ENCODE results near the gene TBRG4.
"Not testable (repeated sequence)": the region's sequence is repeated elsewhere in the genome, so short reads cannot be mapped to it uniquely, and the experiment has no call there.

Gene TBRG4

DNA sequence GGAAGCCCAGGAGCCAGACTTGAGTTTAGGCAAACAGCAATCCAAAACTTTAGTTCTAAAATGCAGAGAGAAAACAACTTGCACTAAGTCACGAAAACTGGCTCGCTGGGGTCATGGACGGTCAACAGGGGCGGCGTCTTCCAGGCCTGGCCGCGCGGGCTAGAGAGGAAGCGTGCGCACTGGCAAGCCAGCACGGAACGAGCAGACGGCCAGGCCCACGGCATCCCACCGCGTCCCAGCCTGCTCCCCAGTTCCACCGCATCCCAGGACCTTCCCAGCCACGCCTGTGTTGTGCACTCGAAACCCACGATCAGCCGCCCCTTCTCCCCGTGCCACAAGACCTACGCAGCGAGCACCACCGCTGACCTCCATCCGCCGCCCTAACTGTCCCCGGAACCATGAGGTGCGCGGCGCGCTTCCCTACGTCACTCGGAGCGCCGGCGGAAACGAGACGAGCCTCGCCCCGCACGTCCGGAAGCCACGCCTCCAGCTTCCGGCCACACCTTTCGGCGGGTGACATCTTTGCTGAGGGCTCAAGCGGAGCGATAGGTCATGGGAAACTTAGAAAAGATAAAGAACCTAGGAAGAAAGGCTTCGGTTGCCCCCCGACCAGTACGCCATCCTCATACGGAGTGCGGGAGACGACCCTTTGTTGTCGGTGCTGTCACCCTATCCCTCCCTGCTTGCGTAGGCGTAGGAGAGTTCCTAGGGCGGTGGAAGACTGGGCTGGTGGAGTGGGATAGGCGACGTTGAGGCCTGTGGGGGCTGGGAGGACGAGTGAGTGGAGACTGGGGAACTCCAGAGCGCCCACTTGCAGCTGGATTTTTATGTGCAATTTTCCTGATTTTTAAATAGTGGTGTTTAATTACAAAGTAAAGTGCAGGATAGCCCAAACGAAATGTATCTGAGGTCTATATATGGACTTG lies at the start of gene TBRG4:
TSS of gene TBRG4 (minus strand) at position 400 of the 926 bp plus-strand sequence. CDS start 2,460 bp downstream, outside the sequence.
- DNase-seq (ENCODE audit: low read depth in 2 of 2) = peak; percentile 83 to 87

GRCh38 chr7:45161138-45161537 lies 49.6 kb upstream of the TBRG4 start:
- DNase-seq (ENCODE audit: low read depth in 2 of 2) = no peak

DNA sequence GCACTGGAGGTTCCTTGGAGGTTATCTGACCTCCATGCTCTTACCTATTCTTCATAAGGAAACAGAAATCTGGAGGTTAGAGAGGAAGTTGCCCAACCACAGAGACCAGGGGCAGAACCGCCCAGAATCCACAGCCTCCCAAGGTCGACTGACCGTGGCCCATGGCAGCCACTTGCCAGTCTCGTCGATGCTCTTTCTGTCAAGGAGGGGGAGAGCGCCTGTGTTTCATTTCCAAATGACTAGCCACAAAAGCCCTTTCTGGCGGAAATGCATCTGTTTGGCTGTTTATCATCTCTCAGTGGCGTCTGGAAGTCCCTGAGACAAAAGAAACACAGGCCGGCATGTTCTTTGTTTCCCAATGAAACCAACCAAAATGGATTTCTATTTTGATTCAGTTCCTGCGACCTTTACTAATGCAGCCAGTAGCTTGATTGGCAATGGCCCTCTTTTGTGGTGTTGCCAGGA lies 49.0 kb upstream of the TBRG4 start:
- DNase-seq (ENCODE audit: low read depth in 2 of 2) = no peak

DNA sequence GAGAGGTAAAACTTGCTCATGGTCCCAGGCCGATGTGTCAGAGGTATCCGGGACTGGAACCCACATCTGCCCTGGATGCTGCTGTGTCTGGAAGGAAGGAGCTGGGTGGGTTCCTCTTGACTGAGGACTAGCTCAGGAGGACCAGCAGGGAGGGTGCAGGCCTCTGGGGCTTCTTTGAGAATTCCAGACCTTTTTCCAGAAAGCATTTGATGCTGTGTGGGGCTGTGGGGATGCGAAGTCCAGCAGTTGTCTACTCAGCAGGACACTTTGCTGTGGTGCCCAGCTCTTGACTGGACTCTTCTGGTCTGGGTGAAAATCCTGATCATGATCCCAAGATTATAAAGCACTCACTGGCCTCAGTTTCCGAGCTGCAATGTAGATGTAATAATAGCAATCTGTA lies 47.8 kb upstream of the TBRG4 start:
- DNase-seq (ENCODE audit: low read depth in 2 of 2) = no peak

- no peak for DNase-seq (ENCODE audit: low read depth in 2 of 2)
Measured at GRCh38 chr7:45158471-45158870, 47.0 kb upstream of the TBRG4 start.

GRCh38 chr7:45157653-45158401 lies 46.3 kb upstream of the TBRG4 start, which contains the start of gene RAMP3:
Gene RAMP3, plus strand, starts transcription at chr7:45157791. Its CDS starts 38 bp downstream, at chr7:45157829.
- no peak for DNase-seq (ENCODE audit: low read depth in 2 of 2)

DNA sequence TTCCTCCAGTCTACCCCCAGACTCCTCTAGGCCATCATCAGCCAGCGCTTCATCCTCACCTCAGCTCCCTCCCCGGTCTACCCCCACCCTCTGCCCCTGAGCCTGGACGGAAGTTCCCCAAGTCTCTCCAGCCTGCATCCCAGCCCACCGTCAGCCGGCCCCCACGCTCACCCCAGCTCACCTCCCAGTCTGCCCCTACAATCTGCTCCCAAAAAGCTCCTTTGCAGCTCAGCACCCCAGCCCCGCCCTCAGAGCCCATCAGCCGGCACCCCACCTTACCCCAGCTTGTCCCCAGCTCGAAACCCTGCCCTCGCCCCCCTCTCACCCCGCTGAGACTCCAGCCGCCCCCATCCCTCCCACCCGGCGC lies 45.8 kb upstream of the TBRG4 start:
- no peak for DNase-seq (ENCODE audit: low read depth in 2 of 2)

DNA sequence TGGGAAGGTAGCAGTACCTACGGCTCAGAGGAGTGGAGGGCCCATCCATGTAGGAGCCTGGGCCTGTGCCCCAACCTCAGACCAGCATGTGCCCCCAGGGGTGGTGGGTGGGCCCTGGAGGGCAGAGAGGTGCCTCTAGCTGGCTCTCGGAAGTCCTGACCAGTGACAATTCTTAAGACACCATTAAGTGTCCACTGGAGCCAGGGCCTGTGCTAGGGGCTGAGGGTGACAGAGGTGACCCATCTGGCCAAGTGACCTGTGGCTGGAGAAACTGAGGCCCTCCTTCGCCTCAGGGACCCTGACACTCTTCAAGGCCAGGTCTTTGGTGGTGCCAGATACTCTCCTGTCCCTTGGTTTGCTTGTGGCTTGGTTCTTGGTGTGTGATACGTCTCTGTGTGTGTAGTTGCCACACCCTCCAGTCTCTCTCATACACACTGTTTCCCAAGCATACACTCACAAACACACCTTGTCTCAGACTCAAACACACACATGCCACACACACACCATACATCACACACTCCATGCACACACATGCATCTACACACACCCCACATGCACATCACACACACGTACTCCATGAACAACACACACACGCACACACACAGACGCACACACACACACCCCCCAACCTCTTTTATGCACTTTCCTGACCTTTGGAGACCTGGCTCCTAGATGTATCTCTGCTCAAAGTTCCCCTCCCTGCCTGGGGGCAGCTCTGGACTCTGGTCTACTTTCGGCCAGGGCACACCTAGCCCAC lies 45.2 kb upstream of the TBRG4 start:
- DNase-seq (ENCODE audit: low read depth in 2 of 2) = no peak

- DNase-seq (ENCODE audit: low read depth in 2 of 2) = no peak
Measured at GRCh38 chr7:45155941-45156340, 44.4 kb upstream of the TBRG4 start.

DNA sequence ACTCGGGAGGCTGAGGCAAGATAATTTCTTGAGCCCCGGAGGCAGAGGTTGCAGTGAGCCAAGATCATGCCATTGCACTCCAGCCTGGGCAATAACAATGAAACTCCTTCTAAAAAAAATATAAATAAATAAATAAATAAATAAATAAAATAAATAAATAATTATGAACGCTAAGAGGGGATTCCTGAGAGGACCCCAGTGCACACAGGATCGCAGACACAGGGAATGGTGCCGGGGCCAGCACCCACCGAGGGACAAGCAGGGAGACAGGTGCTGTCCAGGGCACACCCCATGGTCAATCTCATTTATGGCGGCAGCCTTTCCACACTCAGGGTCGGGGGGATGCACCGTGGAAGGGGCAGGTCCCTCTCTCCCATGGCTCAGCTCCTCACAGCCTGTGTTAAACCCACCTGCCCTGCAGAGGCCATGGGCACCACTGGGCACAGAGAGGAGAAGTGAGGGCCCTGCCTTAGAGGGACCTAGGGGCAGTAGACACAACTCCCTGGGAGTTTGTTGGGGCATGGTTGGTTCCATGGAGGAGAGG lies 43.9 kb upstream of the TBRG4 start:
- DNase-seq (ENCODE audit: low read depth in 2 of 2) = no peak

GRCh38 chr7:45153861-45154260 lies 42.4 kb upstream of the TBRG4 start:
- DNase-seq (ENCODE audit: low read depth in 2 of 2) = not testable (repeated sequence)

- no peak for DNase-seq (ENCODE audit: low read depth in 2 of 2)
Measured at GRCh38 chr7:45153233-45153632, 41.7 kb upstream of the TBRG4 start.

DNA sequence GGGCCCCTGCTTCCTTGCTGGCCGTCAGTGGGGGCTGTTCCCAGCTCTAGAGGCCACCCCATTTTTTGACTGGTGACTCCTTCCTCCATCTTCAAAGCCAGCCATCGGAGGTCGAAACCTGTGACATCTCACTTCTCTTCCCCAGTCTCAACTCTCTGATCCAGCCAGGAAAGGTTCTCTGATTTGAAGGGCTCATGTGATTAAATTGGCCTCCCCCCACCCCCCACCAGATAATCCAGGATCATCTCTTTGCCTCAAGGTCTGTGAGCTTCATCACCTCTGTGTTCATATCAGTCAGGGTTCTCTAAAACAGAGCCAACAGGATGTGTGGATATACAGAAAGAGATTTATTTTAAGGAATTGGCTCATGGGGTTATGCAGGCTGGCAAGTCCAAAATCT lies 40.5 kb upstream of the TBRG4 start:
- no peak for DNase-seq (ENCODE audit: low read depth in 2 of 2)

DNA sequence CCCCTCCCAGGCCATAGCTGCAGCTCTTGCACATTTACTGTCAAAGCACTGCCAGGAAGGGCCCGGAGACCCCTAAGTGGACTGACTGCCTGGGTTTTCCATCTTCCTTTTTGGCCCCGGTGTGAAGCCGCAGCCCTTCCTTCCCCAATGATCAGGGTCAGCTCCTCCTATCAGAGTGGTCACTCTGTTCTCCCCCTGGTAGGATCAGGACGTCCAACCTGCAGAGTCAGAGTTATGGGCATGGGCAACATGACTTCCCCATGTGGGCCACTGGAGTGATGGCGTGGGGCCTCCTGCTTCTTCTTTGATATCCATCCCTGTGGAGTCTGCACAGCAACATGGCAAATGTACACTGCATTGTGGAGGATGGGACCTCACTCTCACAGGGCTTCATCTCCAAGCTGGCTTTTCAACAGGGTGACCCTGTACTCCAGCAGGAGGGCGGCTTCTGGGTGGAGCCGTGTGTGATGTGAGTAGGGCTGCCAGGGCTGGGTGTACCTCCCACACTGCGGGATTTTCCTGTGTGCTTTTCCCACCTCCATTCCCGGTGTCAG lies 39.7 kb upstream of the TBRG4 start:
- DNase-seq (ENCODE audit: low read depth in 2 of 2) = no peak

GRCh38 chr7:45150199-45150598 lies 38.7 kb upstream of the TBRG4 start:
- no peak for DNase-seq (ENCODE audit: low read depth in 2 of 2)

DNA sequence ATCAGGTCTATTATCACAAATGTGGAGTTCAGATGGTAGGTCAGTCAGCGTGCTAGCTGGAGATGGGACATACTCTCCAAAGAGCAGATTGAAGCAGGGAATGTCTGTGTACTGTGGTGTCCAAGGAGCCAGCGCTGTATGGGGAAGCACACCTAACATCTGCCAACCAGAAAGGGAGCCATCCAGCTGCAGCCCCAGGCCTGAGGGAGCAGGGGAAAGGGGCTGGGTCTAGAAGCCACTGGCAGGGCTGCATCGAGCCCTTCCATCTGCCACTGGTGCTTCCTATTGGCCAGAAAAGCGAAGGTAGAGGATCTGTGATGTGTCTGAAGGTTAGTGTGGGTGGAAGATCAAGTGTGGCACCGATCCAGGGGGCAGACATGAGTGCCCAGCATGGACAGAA lies 38.1 kb upstream of the TBRG4 start:
- DNase-seq (ENCODE audit: low read depth in 2 of 2) = no peak

GRCh38 chr7:45148653-45148973 lies 37.1 kb upstream of the TBRG4 start:
- no peak for DNase-seq (ENCODE audit: low read depth in 2 of 2)

- DNase-seq (ENCODE audit: low read depth in 2 of 2) = no peak
Measured at GRCh38 chr7:45147858-45148652, 36.6 kb upstream of the TBRG4 start.

GRCh38 chr7:45146531-45147379 lies 35.3 kb upstream of the TBRG4 start:
- DNase-seq (ENCODE audit: low read depth in 2 of 2) = no peak

- DNase-seq (ENCODE audit: low read depth in 2 of 2) = no peak
Measured at GRCh38 chr7:45145881-45146280, 34.4 kb upstream of the TBRG4 start.

Data from stimulated activated CD8-positive, alpha-beta memory T cell treated with anti-CD3 and anti-CD28 coated beads, Interleukin-15, amount 100 ng/mL, for 4 hours (primary cell).